PC-3 (cell line): Measurements from ENCODE around the gene FTL.

ENCODE experiments used
- EZH2 ChIP-seq: fragments of 300-600 bp; sonication (generic); IDR thresholded peaks from one replicate; pipeline ENCODE4 v1.6.1; 2017; ENCODE audit warnings: antibody characterized with exemption, mild to moderate bottlenecking, low read length; ENCODE audit not compliant: unreplicated experiment
- EZH2phosphoT487 ChIP-seq: fragments of 300-600 bp; sonication (generic); IDR thresholded peaks from 2 replicates; pipeline ENCODE4 v1.6.1; 2018; ENCODE audit warnings: mild to moderate bottlenecking, antibody characterized with exemption, low read length, borderline replicate concordance
- TF ChIP-seq, protein P1 (sequence below): fragments of 300-600 bp; sonication (generic); conservative IDR thresholded peaks from 2 replicates; pipeline ENCODE4 v1.5.1; 2017; ENCODE audit warnings: antibody characterized with exemption, low read depth, mild to moderate bottlenecking, low read length

DNA sequence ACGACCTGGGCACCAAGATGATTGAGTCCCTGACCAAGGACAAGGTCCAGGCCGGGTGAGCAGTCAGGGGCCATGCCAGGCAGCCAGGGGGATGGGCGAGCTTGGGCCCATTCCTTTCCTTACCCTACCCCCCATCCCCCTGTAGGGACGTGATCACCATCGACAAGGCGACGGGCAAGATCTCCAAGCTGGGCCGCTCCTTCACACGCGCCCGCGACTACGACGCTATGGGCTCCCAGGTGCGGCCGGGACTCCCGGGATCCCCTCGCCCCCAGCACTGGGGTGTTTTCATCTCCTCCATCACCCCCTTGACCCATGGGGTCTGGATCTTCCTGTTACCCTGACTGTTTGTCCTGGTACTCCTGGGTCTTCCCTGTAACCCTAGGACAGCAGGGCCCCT, 44.7 kb downstream of the FTL start:
- TF ChIP-seq, protein P1, sequence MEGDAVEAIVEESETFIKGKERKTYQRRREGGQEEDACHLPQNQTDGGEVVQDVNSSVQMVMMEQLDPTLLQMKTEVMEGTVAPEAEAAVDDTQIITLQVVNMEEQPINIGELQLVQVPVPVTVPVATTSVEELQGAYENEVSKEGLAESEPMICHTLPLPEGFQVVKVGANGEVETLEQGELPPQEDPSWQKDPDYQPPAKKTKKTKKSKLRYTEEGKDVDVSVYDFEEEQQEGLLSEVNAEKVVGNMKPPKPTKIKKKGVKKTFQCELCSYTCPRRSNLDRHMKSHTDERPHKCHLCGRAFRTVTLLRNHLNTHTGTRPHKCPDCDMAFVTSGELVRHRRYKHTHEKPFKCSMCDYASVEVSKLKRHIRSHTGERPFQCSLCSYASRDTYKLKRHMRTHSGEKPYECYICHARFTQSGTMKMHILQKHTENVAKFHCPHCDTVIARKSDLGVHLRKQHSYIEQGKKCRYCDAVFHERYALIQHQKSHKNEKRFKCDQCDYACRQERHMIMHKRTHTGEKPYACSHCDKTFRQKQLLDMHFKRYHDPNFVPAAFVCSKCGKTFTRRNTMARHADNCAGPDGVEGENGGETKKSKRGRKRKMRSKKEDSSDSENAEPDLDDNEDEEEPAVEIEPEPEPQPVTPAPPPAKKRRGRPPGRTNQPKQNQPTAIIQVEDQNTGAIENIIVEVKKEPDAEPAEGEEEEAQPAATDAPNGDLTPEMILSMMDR, result no peak
- TF ChIP-seq EZH2, result no peak
- no peak for TF ChIP-seq EZH2phosphoT487
